GM04504 (cell line): Measurements from ENCODE around the gene SAMD14.

ENCODE experiments used
- DNase-seq: peaks from one replicate; pipeline ENCODE4 v3.0.0-alpha.2; 2012; ENCODE audit warnings: low read depth

Gene SAMD14

GRCh38 chr17:50147841-50148225, 17.9 kb upstream of the SAMD14 start:
- DNase-seq, result no peak

- no peak for DNase-seq
Observed at GRCh38 chr17:50146927-50147665, 17.1 kb upstream of the SAMD14 start.

GRCh38 chr17:50146230-50146926, 16.4 kb upstream of the SAMD14 start:
- DNase-seq, result no peak

- DNase-seq, result no peak
Observed at GRCh38 chr17:50145532-50146229, 15.7 kb upstream of the SAMD14 start.

GRCh38 chr17:50144845-50145531, 15.0 kb upstream of the SAMD14 start:
- no peak for DNase-seq

GRCh38 chr17:50144355-50144754, 14.4 kb upstream of the SAMD14 start:
- no peak for DNase-seq

GRCh38 chr17:50143461-50144176, 13.7 kb upstream of the SAMD14 start:
- DNase-seq, result no peak

GRCh38 chr17:50141745-50142110, 11.8 kb upstream of the SAMD14 start:
- DNase-seq, result no peak

GRCh38 chr17:50141026-50141744, 11.2 kb upstream of the SAMD14 start:
- no peak for DNase-seq

GRCh38 chr17:50139950-50140885, 10.3 kb upstream of the SAMD14 start:
- DNase-seq, result no peak

- DNase-seq, result no peak
Observed at GRCh38 chr17:50139185-50139783, 9.3 kb upstream of the SAMD14 start.

GRCh38 chr17:50137042-50137441, 7.1 kb upstream of the SAMD14 start:
- no peak for DNase-seq

- no peak for DNase-seq
Observed at GRCh38 chr17:50136096-50136687, 6.2 kb upstream of the SAMD14 start.

- DNase-seq, result no peak
Observed at GRCh38 chr17:50135316-50136095, 5.5 kb upstream of the SAMD14 start.

- DNase-seq, result no peak
Observed at GRCh38 chr17:50134206-50135110, 4.5 kb upstream of the SAMD14 start.

- DNase-seq, result no peak
Observed at GRCh38 chr17:50133769-50134099, 3.8 kb upstream of the SAMD14 start.

- no peak for DNase-seq
Observed at GRCh38 chr17:50133028-50133768, 3.2 kb upstream of the SAMD14 start.
